Adrenal gland (tissue), 12 donors: ENCODE data around the gene MYL12A. TPM values are rescaled to one million over a fixed set of nuclear protein-coding genes. Genes with fewer than 3 reads are reported as not detected.

Experiments
- DNase-seq, 7 donors: peaks; one replicate each; pipeline ENCODE4 v3.0.0-alpha.2; 2019 to 2020
- H3K27ac ChIP-seq, 5 donors: fragments of 200-600 bp; sonication (generic) in 4 of 5; 1 replicate in 3 of 5; 2 replicates in 2 of 5; pipeline versions ENCODE4 v1.5.1 to v1.8.0; 2016 to 2020; ENCODE audit warnings: mild to moderate bottlenecking in 1 of 5
- H3K27me3 ChIP-seq: fragments of 200-600 bp; 2 replicates; pipeline ENCODE4 v1.8.0; 2021
- H3K36me3 ChIP-seq, 2 donors: fragments of 200-600 bp; replicated peaks in 1 of 2; 1 replicate in 1 of 2; 2 replicates in 1 of 2; pipeline versions ENCODE4 v1.5.1 to v1.8.0; 2018 to 2022
- H3K4me1 ChIP-seq, 2 donors: fragments of 200-600 bp; replicated peaks in 1 of 2; 1 replicate in 1 of 2; 2 replicates in 1 of 2; pipeline versions ENCODE4 v1.5.1 to v1.8.0; 2018 to 2021
- H3K4me3 ChIP-seq, 4 donors: fragments of 200-600 bp; sonication (generic) in 3 of 4; one replicate each; pipeline ENCODE4 v1.5.1; 2016 to 2018
- H3K9me3 ChIP-seq, 3 donors: fragments of 200-600 bp; sonication (generic) in 1 of 3; replicated peaks in 1 of 3; 1 replicate in 2 of 3; 2 replicates in 1 of 3; pipeline versions ENCODE4 v1.5.1 to v1.8.0; 2016 to 2021
- CTCF ChIP-seq, 6 experiments: fragments of 450-650 bp in 4 of 6; fragments of 200-600 bp in 2 of 6; sonication (generic) in 1 of 6; IDR thresholded peaks; 1 replicate in 5 of 6; 2 replicates in 1 of 6; pipeline versions ENCODE4 v1.5.1 to v1.8.0; 2016 to 2021; ENCODE audit warnings: antibody characterized with exemption in 6 of 6, mild to moderate bottlenecking in 2 of 6, moderate library complexity in 1 of 6
- POLR2A ChIP-seq, 2 donors: fragments of 450-650 bp; IDR thresholded peaks; one replicate each; pipeline ENCODE4 v1.6.1; 2017; ENCODE audit warnings: antibody characterized with exemption in 2 of 2, mild to moderate bottlenecking in 2 of 2, moderate library complexity in 1 of 2
- WGBS, 4 donors: extraction: QIAGEN DNeasy Blood & Tissue Kit in 2 of 4; methylation state at CpG; one replicate each; pipeline versions ENCODE4 v1.1.5 to v1.1.7; 2013 to 2017; 5-methylcytosine and 5-hydroxymethylcytosine counted together
- intact Hi-C, 2 donors: fragments of 100-400 bp; cut with DNase I; formaldehyde crosslinking; loops; one replicate each; pipeline versions ENCODE4 v1.14.1 to v1.15.0; 2022 to 2023
- polyA plus RNA-seq, 3 donors: library from polyadenylated mRNA; stranded (reverse); fragments of 200-250 nt in 2 of 3; fragments of 350-450 nt in 1 of 3; fragmentation: Illumina TruSeq in 1 of 3; extraction: RNeasy Lipid Tissue Mini Kit (QIAGEN cat#74804) in 1 of 3; gene quantifications; one replicate each; pipeline ENCODE4 v1.2.3, GENCODE V29; 2013 to 2014
- total RNA-seq, 9 donors: library from RNA; depleted of rRNA in 4 of 9; stranded (reverse); fragments of >200 nt in 4 of 9; fragments of 120-200 nt in 1 of 9; fragmentation: NEBNext Ultra II Directional in 1 of 9; extraction: Animal tissue kit (Norgen Biotek cat#: 25700) in 1 of 9; gene quantifications; one replicate each; pipeline versions ENCODE4 v1.1.0 to v1.2.4, GENCODE V29; 2013 to 2023
- donor health status: healthy with polysubstance abuse.
- donor health status: Bipolar disorder and iron deficiency.
- donor health status: DM: yes; HTN: yes; CAD: no.
- donor health status: DM: no; HTN: no; CAD: no.
- donor health status: DM: no; HTN: no; CAD: no.
- donor health status: DM: yes; HTN: yes; CAD: no.

MYL12A gene
- total and polyA plus RNA-seq, 12 donors, result 191 to 436 (median 251) TPM

DNA sequence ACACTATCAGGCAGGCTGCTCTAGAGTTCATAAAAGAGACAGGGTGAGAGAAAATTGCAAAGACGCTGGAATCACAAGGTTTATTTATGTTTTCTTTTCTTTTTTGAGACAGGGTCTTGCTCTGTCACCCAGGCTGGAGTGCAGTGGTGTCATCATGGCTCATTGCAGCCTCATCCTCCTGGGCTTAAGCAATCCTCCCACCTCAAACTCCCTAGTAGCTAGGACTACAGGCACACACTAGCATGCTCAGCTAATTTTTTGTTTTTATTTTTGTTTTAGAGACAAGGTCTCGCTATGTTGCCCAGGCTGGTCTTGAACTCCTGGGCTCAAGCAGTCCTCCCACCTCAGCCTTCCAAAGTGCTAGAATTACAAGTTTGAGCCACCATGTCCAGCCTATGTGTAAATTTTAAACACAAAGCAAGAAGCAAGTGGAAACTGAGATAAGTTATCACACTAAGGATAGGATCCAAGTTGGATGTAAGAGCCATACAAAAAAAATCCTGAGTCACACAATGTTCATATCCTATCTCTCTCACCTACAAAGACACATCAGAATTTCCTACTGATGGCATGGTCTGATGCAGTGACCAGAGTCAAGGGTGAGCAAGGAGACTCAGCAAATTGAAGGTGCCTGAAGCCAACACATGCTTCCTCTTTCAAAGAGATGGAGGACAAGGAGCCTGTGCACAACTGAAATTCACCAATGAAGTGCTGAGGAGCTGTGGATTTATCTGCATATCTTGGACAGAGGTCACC, 45.8 kb downstream of the MYL12A start:
- intact Hi-C loops, result loop anchor here in 1 of 2 donors (10.0 kb wide), 1 partner anchor 291 kb away; no protein-coding TSS in a partner anchor
- H3K9me3 ChIP-seq, result no peaks in the 10 kb centered on the region
- H3K27me3 ChIP-seq, result no peaks in the 10 kb centered on the region
- H3K36me3 ChIP-seq, result no peaks in the 10 kb centered on the region
- no peak for TF ChIP-seq POLR2A (IDR thresholded peaks at IDR 0.05)
- WGBS, 4 donors, result 80 to 89% (median 84%) methylated on average over 2 of the region's 2 CpGs
- H3K4me1 ChIP-seq, result peaks cover 0 to 7% of the 10 kb centered on the region in 2 donors
- no peak for DNase-seq
- no peak overlapping the region for H3K4me3 ChIP-seq
- no peak overlapping the region for H3K27ac ChIP-seq

- H3K4me3 ChIP-seq, result no peak overlapping the region
- intact Hi-C loops, result loop anchor here in 1 of 2 donors (10.0 kb wide), 1 partner anchor 290 kb away; no protein-coding TSS in a partner anchor
- H3K36me3 ChIP-seq, result no peaks in the 10 kb centered on the region
- no peaks in the 10 kb centered on the region for H3K9me3 ChIP-seq
- H3K4me1 ChIP-seq, result peaks cover 0 to 7% of the 10 kb centered on the region in 2 donors
- WGBS, 4 donors, result 89 to 95% (median 93%) methylated on average over 2 to 3 of the region's 3 CpGs
- no peak for TF ChIP-seq CTCF (IDR thresholded peaks at IDR 0.05)
- no peak for TF ChIP-seq POLR2A (IDR thresholded peaks at IDR 0.05)
- H3K27me3 ChIP-seq, result no peaks in the 10 kb centered on the region
- no peak for DNase-seq
- H3K27ac ChIP-seq, result no peak overlapping the region
Measured at GRCh38 chr18:3294435-3295080, 47.0 kb downstream of the MYL12A start.

- peak overlapping the region in 2 of 4 donors; percentile 53 for H3K4me3 ChIP-seq
- no peaks in the 10 kb centered on the region for H3K9me3 ChIP-seq
- peaks cover 0 to 7% of the 10 kb centered on the region in 2 donors for H3K4me1 ChIP-seq
- intact Hi-C loops, result loop anchor here in 1 of 2 donors (10.0 kb wide), 1 partner anchor 287 kb away; no protein-coding TSS in a partner anchor
- H3K36me3 ChIP-seq, result no peaks in the 10 kb centered on the region
- 1 to 11% (median 7%) methylated on average over 8 to 18 of the region's 18 CpGs for WGBS, 4 donors
- no peaks in the 10 kb centered on the region for H3K27me3 ChIP-seq
- H3K27ac ChIP-seq, result peak overlapping the region in 1 of 5 donors; percentile 52
- TF ChIP-seq POLR2A (IDR thresholded peaks at IDR 0.05) (peak in 1 of 2 donors; percentile 66), CTCF (IDR thresholded peaks at IDR 0.05) (peak in 5 of 6 experiments; percentile 17 to 45 (median 30))
- DNase-seq, result peak; percentile 91 to 98 (median 96)
Measured at GRCh38 chr18:3297025-3297984, 49.7 kb downstream of the MYL12A start.

- TF ChIP-seq CTCF (IDR thresholded peaks at IDR 0.05) (no peak), POLR2A (IDR thresholded peaks at IDR 0.05) (no peak)
- Histone ChIP-seq H3K4me1 (no peaks in the 10 kb centered on the region), H3K36me3 (no peaks in the 10 kb centered on the region), H3K4me3 (no peak overlapping the region), H3K27me3 (no peaks in the 10 kb centered on the region), H3K27ac (no peak overlapping the region), H3K9me3 (no peaks in the 10 kb centered on the region)
- DNase-seq, result no peak
- intact Hi-C loops, result no loop called here
- WGBS, 4 donors, result 82 to 100% (median 94%) methylated on average over 1 of the region's 1 CpG
Measured at GRCh38 chr18:3304832-3305231, 57.2 kb downstream of the MYL12A start.
